GM21737 (cell line): ENCODE data around the gene PLXNA1.

Experiments
- ATAC-seq: cut with Tn5 transposase; IDR thresholded peaks from one replicate; pipeline ENCODE4 v1.9.1; 2021; ENCODE audit warnings: mild to moderate bottlenecking, moderate library complexity; ENCODE audit not compliant: unreplicated experiment

The PLXNA1 gene

GRCh38 chr3:126952261-126952982 lies 30.5 kb upstream of the PLXNA1 start:
- ATAC-seq, result no peak

DNA sequence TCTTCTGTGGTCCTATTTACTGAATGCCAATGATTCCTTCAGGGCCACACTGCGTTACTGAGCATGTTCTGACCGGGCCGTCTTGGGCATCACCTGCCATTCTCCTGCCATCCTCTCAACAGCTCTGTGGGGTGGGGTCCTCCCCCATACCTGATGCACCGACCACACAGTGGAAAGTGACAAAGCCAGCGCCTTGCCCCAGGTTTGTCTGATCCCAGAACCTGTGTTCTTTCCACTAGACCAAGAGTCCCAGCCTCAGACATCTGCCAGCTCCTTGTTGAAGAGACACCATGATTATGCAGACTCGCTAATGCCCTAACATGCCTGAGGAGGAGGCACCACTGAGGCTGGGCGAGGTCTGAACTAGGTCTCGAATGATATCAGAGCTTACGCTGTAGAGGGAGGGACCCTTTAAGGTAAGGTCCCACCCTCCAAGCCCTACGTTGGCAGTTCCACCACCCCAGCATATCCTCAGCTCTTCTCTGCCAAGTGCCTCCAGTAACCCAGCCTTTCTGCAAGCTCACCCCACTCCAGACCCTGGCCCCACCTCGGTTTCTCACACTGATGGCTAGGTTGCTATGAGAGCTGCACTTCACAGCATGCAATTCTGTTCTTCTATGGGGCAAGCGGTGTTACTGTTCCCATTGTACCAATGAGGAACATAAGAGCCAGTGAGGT lies 29.8 kb upstream of the PLXNA1 start:
- no peak for ATAC-seq

DNA sequence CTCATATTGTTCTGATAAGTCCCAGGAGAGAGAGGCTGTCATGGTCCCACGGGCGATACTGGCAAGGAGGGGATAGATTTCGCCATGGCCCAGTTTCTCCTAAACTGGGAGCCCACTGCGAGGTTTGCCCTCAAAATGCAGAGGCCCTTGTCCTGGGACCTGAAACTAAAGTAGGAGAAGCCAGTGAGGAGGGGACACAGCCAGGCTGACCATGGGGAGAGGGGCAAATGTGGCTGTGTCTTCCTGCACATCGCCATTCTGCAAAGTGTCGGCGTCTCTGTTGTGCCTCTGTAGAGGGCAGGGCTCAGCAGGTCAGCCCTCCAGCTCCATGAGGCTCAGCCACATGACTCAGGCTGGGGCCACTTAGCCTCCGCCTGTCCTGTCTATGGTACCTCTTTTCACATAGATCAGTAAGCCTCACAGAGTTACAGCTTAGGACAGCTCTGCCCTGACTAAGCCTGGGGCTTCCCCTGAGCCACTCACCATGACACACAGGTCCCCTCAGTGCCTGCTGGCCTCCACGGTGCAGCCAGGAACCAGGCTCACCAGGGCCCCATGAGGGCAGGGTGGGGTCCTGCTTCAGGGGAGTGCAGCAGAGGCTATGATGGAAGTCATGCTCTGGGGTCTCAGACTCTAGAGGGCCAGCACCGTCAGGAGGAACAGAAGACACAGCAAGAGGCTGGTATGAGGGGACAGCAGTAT lies 28.6 kb upstream of the PLXNA1 start:
- peak; percentile 44 for ATAC-seq

DNA sequence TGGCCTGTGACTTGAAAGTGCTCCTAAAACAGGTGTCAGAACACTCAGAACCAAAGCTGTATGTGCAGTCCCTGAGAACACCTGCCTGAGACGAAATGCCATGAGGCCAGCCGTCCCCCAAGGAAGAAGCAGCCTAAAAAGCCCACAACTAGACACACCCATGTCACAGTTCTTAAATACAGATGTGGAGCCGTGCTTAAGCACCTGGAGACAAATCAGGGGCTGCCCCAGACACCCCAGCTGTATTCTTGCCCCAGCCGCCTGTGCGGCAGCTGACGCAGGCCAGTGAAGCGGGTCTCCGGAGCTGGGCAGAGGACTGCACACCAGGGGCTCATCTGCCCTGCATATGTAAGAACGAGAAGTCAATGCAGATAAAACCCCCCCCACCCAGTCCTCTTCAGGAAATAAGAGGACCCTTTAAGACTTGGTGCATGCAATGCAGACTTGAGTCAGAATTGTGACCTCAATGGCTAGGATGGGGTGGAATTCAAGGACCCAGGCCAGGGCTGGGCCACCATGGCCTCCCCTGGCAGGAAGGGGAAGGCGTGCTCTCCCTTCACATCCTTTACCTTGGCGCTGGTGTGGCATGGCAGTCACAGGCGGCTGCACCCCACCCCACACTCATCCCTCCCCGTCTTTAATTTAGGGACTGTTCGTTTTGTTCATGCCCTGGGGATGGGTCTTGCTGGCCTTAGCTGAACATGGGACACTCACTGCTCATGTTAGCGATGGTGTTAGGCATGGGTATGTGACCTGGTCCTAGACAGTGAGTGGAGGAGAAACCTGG lies 27.7 kb upstream of the PLXNA1 start:
- ATAC-seq, result peak; percentile 80

- no peak for ATAC-seq
These were observed 26.6 kb upstream of the PLXNA1 start for GRCh38 chr3:126956361-126956760.

DNA sequence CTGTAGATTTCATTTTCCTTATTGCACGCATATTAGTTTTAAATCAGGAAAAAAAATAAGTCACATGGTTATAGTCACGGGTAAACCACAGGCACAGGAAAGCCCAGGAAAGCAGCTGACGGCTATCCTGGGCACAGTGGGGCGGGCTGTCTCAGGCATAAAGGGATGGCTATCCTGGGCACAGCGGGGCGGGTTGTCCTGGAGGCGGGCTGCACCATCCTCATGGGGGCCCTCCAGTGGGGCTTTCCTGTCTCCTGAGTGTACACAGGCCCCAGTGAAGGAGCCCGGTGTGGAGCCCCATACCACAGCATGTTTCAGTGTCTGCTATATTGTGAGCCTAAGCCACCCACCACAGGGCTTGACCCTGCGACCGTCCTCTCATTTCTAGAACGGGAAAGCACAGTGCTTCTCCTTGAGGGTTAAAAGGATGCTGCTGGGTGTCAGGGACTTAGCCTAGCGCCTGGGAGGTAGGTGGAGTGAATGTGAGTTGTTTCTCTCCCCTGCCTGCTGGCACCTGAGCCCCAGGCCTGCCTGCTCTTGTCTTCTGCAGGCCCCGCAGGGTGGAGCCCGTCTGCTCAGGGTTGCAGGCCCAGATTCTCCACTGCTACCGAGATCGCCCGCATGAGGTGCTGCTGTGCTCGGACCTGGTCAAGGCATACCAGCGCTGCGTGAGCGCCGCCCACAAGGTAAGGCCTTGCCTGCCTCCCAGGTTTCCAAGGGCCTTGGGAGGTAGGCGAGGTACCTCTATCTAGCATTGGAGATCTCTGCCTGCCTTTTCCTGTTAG lies 25.9 kb upstream of the PLXNA1 start:
- no peak for ATAC-seq

DNA sequence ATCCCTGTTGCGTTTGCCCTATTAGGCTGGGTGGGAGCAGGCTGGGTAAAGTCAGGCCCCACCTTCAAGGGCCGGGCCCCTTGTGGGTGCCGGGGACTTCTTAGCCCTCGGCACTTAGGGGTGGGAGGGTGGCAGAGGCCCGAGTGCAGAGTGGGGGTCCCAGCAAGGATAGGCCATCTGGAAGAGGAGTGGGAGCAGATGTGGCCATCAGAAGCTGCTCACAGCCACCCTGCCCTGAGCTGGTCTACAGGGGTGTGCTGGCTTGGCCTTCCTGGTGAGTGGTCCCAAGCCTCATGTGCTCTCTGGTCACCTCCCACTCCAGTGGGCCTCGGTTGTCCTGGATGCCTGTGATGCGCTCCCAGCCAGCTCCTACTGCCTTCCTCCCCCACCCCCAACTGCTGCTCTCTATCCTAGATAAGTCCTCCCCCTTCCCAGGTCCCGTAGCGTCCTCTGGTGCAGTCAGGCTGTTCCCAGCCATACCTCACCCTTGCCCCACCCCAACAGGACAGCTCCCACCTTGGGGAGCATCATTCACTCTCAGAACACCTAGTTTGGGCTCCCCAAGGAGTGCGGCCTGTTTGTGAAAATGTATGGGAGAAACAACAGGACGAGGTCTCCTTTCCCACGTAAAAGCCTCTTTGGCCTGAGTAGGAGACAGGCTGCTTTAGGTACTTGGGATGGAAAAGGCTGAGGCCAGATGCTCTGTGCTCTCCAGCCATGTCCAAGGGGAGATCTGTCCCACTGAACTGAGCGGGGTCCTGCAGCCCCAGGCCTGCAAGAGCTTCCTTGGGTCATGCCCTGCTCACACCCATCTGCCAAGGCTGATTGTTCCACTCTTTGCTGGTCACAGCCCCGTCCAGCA lies 24.9 kb upstream of the PLXNA1 start:
- ATAC-seq, result no peak

DNA sequence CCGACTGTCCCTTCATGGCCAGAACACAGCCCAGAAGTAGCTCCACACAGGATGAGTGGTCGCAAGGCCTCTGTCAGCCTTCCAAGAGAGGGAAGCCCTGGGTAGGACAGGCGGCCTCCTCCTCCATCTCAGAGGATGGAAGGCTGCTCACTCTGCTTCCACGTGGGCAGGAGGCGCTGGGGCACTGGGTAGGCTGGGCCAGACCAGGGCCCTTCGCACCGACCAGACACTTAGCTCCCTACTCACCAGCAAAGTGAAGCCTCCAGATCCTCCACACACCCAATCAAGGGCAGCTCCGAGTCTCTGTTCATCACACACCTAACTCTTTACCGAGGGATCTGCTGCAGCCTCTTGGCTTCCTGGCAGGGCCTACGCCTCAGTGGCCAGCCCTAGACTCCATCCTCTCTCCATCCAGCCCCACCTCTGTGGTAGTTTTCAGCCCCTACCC lies 24.3 kb upstream of the PLXNA1 start:
- ATAC-seq, result no peak

- ATAC-seq, result no peak
These were observed 23.6 kb upstream of the PLXNA1 start for GRCh38 chr3:126959136-126959920.

GRCh38 chr3:126959921-126960603 lies 22.9 kb upstream of the PLXNA1 start:
- no peak for ATAC-seq

DNA sequence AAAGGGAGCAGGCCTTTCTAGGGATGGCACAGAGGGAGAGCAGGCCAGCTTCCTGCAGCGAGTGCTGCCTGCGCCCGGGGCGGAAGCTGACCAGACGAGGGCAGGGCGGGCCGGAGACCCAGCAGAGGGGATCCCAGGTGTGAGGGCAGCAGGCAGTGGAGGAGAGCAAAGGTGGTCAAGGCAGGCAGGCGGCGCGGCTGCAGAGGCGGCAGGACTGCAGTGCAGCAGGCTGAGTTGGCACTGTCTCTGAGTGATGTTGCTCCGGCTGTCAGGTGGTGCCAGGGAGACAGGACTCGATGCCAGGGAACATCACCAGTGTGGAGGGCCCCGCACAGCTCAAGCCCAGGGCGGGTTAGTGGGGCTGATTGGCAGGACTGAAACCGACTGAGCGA lies 22.3 kb upstream of the PLXNA1 start:
- ATAC-seq, result no peak

- peak; percentile 44 for ATAC-seq
These were observed 21.6 kb upstream of the PLXNA1 start for GRCh38 chr3:126961191-126961790.

- no peak for ATAC-seq
These were observed 21.0 kb upstream of the PLXNA1 start for GRCh38 chr3:126961791-126962461.

GRCh38 chr3:126962756-126963155 lies 20.2 kb upstream of the PLXNA1 start:
- no peak for ATAC-seq

DNA sequence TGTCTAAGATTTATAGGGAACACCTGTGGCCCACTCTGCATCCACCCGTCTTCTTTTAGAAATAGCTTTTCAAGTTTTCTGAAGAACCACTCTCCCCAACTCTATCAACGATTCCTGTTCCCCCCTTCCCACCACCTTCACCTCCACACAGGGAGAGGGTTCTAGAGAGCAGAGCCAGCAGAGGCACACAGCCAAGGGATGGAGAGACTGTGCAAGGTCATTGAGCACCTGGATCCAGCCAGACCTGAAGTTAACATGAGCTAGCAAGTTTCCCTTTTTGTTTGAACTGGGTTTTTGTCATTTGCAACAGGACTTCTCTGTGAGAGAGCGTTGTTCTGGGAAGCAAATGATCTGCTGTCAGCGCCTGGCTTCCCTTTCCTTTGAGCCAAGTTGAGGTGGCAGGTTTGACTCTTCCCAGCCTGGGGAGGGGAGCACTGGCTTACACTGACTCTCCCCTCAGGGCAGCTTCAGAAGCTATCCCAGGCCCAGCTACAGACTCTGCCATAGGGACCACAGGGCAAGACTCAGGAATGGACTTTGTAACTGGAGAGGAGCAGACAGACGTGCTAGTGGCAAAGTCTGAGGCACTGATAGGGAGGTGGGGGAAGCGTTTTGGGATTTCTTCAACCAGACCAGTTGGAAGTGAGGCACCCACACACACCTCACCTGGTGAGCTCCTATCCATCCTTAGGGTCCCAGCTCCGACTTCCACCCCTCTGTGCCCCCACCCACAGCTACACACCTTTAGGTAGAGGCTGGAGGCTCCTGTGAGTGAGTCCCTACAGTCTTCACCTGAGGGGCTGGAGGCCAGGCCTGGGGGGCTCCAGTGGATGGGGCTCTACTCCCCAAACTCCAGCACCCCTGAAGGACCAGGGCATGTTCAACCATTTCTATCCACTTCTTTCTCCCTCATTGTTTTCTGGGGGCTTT lies 19.4 kb upstream of the PLXNA1 start:
- ATAC-seq, result no peak

DNA sequence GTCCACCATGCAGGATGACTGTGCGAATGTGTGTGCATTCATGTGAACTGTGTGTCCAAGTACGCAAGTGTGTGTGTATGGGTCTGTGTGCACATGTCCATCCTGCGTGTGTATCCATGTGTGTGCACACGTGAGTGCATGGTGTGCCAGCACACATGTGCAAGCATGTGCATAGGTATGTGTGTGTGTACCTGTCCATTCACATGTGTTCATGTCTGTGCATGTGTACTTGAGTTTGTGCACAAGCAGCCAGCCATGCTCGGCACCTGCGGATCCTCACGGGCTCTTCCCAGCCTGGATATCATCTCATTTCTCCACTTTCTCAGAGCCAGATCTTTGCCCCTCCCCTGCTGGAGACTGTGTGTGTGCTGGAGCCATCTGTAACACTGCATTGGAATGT lies 18.7 kb upstream of the PLXNA1 start:
- ATAC-seq, result no peak
